NCI-H187 (cell line): Measurements from ENCODE around the gene PRR15.
"Not testable (repeated sequence)": the region's sequence is repeated elsewhere in the genome, so short reads cannot be mapped to it uniquely, and the experiment has no call there.

Source experiments
- DNase-seq, 2 experiments: peaks; one replicate each; lab custom pipeline; 2025; lab: John Stamatoyannopoulos, UW

Gene PRR15, protein sequence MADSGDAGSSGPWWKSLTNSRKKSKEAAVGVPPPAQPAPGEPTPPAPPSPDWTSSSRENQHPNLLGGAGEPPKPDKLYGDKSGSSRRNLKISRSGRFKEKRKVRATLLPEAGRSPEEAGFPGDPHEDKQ

DNA sequence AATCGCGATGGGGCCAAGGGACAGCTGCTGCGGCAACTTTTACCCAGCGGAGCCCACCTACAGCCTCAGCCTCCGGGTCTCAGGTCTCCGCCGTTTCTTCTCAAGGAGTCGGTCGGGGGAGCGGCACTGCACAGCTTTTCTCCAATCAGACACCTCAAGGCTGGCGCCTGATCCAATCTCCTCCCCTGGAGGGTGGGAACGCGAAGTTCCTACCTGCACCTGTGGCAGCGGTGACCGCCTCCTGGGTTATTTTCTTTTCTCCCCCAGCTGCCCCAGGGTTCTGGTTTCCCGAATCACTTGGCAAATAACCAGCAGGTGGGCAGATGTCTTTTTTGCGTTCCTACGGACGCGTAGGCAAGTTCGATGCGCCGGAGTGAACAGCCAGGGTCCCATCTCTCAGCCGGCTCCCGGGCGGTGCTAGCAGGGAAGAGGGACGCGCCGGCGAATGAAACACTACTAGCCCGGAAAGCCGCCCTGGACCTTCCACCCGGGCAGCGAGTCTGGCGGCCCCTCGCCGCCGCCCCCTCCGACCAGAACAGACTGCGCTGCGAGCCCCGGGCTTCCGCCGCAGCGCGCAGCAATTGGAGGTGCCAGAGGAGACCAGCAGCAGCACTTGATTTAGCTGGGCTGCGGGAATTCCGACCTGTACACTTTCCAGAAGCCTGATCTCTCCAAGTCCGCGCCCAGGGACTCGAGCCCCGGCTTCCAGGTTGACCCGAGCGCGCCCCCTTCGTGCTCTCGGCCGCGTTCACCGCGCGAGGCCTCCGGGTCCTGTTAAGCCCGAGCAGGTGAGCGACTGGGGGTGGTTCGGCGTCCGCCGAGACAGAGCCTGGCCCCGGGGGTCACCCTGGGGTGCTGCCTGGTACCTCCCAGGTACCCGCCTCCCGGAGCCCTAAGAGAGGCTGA is at the start of gene PRR15:
TSS of gene PRR15 (plus strand) at position 246 of the 906 bp plus-strand sequence. CDS start 2,495 bp downstream, outside the sequence.
- no peak for DNase-seq

DNA sequence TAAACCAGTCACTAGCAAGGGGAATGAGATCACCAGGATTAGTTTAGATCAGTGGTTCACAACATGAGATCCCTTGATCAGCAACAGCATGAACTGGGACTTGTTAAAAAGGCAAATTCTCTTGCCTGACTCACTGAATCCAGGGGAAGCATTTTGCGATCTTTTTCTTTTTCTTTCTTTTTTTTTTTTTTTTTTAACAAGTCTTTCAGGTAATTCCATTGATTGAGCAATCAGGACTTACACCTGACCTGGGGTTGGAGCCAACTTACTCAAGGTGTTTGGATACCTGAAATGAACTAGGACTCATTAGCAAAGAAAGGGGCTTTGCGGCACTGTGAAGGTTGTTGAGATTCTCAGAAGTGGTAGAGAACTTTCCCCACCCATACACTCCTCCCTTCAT is 47.1 kb upstream of the PRR15 start:
- no peak for DNase-seq

DNA sequence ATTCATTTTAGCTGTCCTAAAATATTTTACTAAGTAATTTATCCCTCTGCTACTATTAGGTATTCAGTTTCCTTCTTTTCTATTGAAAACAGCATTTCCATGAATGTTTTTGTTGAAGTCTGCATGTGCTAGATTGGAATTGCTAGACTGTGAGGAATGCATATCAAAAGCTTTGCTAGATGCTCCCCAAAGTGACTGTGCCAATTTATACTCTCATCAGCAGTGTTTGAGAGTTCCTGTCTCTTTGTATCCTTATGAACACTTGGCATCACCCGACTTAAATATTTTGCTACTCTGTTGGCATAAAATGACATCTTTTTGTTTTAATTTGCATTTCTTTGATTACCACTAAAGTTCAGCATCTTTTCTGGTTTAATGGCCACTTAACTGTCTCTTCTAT is 45.0 kb upstream of the PRR15 start:
- DNase-seq = no peak

DNA sequence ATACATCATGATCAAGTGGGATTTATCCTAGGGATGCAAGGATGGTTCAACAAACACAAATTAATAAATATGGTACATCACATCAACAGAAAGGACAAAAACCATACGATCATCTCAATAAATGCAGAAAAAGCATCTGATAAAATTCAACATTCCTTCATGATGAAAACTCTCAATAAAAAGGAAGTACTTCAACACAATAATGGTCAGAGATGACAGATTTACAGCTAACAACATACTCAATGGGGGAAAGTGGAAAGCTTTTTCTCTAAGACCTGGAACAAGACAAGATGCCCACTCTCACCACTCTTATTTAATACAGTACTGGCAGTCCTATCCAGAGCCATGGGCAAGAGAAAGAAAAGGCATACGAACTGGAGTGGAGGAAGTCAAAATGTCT is 39.9 kb upstream of the PRR15 start:
- DNase-seq = no peak

DNA sequence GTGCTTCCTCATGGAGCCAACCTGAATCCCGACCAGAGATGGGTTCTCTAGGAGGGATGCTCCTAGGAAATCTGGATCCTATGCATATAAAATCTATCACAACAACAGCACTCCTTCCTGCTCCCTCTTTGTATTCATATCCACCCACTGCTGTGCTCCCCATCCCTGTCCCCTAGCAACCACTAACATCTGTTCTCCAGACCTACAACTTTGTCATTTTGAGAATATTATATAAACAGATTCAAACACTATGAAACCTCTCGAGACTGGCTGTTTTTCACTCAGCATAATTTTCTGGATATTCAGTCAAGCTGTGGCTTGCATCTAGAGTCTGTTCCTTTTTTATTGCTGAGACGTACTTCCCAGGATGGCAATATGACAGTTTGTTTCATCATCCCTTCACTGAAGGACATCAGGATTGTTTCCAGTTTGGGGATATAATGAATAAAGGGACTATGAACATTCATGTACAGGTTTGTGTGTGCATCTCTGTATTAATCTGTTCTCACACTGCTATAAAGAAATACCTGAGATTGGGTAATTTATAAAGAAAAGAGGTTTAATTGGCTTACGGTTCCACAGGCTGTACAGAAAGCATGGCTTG is 36.0 kb upstream of the PRR15 start:
- no peak for DNase-seq

DNA sequence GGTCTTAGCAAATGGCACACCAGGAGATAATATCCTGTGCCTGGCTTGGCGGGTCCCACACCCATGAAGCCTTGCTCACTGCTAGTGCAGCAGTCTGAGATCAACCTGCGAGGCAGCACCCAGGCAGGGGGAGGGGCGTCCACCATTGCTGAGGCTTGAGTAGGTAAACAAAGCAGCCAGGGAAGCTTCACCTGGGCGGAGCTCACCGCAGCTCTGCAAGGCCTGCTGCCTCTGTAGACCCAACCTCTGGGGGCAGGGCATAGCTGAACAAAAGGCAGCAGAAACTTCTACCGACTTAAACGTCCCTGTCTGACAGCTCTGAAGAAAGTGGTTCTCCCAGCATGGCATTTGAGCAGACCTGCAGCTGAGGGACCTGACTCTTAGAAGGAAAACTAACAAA is 35.1 kb upstream of the PRR15 start:
- DNase-seq = not testable (repeated sequence)

DNA sequence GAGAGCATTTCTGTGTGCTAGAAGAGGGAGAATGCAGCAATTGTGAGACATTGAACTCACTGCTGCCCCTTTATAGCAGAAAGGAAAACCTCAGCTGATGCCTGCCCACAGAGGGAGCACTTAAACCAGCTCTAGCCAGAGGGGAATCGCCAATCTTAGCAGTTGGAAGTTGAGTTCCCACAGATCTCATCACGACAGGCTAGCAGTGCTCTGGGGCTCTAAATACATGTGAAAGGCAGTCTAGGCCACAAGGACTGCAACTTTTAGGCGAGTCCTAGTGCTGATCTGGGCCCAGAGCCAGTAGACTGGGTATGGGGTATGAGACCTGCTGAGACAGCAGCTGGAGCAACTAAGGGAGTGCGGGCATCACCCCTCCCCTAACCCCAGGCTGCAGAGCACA is 25.2 kb upstream of the PRR15 start:
- DNase-seq = no peak

DNA sequence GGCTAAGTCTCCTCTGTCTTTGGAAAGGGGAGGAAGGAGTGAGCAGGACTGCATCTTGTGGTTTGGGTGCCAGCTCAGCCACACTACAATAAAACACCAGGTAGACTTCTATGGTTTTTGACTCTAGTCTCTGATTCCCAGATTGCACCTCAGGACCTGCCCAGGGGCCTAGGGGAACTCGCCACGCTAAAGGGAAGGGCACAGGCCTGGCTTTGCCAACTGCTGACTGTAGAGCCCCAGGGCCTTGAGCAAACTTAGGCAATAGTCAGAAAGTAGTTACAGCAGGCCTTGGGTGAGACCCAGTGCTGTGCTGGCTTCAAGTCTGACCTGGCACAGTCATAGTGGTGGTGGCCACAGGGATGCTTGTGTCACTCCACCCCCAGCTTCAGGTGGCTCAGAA is 24.2 kb upstream of the PRR15 start:
- DNase-seq = no peak

DNA sequence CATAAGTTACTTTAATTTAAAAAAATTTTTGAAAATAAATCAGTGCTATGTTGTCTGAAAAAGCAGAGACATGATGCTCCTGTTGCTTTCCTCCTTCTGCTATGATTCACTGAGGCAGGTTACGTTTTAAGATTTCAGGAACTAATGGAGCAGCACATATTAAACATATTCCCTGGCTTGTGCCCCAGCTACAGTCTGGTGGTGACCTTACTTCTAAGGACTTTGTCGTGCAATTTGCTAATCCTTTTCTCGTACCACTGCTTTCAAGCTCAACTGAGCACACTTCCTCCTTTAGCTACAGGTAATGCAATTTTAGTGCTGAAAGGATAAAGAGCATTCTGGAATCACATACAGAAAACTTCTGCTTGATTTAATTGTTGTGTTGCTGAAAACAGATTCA is 16.2 kb upstream of the PRR15 start:
- no peak for DNase-seq

DNA sequence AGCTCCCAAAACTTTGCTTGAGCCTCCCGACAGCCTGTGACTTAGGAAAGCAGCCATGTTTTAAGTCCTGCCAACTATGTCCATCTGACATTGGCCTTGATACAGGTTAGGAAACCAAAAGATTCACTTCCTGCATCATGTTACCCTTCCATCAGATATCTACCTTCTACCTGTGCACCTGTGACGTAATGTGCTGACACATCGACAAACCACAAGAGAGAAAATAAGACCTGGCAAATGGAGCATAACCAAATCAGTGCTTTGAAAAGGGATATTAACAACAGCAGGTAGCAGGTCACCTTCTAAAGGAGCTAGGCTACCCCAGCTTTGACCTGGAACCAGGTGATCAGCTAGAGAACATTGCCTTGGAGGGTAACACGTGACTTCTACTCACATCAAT is 14.8 kb upstream of the PRR15 start:
- no peak for DNase-seq

DNA sequence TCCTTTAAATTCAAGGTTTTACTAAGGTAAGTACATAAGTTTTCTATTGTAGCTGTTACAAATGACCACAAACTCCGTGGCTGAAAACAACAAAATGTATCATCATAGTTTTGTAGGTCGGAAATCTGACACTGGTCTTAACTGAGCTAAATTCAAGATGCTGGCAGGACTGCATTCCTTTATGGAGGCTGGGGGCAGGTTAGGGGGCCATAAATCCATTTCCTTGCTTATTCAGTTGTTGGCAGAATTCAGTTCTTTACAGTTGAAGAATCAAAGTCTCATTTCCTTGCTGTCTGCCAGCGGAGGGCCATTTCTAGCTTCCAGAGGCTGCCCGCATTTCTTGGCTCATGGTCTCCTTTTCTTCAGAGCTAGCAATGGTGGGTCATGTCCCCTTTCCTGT is 11.2 kb upstream of the PRR15 start:
- DNase-seq = no peak

DNA sequence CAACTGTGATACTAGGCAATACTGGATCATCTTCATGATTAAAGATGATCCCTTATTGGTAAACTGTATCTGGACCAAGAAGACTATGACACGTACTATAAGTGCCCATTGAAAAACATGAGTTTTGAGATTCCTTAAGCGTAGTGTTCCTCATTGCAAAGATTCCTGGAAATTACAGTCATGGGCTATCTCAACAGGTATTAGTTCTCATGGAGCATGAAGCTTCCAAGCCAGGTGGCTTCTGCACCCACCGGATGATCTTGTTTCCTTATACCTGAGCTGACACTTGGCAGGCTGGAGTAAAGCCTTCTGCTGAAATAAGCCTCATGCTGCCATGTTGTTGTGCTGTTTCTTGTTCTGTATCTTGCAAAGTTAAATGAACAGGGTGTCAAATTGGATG is 8.6 kb upstream of the PRR15 start:
- no peak for DNase-seq

DNA sequence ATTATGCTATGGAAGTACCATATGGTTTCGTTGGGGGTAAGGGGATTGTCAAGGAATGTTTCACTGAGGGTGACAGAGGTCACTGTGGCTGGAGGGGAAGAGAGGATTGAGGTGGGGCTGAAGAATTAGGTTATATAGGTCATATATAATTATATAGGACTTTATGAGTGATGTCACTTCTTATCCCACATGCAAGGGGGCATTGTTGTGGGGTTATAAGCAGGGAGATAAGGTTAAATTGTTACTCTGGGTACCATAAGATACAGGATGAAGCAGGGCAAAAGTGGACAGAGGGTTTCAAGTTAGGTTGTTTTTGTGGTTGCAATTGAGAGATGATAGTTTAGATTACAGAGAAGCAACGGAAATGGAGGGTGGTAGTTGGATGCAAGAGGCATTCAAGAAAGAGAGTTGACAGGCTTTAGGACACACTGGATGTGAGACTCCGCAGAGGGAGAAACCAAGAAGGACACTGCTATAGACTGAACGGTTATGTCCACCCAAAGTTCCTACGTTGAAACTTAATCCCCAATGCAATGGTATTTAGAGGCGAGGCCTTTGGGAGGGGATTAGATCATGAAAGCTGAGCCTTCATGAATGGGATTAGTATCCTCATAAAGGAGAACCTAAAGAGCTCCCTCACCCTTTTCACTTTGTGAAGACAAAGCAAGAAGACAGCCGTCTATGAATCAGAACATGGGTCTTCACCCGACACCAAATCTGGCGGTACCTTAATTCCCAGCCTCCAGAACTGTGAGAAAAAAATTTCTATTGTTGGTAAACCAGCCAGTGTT is 7.0 kb upstream of the PRR15 start:
- no peak for DNase-seq

DNA sequence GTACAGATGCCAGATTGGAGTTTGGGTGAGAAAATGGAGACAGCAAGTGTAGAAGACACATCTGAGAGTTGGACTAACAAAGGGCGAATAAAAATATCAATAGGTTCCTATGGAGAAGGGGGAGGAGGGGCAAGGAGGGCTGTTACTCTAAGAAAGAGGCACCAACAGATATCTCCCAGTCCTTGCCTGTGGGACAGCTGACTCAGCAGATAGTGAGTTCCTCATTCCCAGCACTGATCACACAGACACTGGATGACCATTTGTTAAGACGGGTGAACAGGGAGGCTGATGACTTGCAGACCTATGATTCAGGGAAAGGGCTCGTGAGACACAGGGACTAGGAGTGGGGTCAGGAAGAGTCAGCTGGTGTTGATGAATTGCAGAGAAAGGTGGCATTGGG is 5.7 kb upstream of the PRR15 start:
- no peak for DNase-seq

DNA sequence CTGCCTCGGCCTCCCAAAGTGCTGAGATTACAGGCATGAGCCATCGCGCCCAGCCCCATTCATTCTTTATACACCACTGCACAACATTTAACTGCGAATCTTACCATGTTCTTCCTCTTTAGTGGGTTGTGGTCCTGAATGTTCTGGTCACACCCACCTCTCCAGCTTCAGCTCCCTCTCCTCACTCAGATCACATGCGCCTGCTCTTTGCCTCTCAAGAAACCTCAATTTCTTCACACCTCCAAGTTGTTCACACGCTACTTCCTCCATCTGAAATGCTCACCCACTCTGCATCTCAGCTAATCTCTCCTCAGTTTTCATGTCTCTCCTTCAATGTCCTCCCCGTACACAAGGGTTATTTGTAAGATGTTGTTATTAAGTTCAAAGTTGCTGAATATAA is 2.4 kb upstream of the PRR15 start:
- no peak for DNase-seq

DNA sequence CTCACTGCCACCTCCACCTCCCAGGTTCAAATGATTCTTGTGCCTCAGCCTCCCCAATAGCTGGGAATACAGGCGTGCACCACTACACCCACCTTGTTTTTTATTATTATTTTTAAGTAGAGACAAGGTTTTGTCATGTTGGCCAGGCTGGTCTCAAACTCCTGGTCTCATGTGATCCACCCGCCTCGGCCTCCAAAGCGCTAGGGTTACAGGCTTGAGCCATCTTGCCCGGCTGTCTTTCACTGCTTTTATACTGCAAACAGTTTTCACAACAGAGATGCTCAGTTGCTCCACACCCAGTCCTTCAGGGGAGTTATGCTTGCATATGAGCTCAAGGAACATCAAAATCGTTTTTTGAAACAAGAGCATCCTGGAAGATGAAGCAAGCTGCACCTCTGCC is 1.3 kb upstream of the PRR15 start:
- no peak for DNase-seq

DNA sequence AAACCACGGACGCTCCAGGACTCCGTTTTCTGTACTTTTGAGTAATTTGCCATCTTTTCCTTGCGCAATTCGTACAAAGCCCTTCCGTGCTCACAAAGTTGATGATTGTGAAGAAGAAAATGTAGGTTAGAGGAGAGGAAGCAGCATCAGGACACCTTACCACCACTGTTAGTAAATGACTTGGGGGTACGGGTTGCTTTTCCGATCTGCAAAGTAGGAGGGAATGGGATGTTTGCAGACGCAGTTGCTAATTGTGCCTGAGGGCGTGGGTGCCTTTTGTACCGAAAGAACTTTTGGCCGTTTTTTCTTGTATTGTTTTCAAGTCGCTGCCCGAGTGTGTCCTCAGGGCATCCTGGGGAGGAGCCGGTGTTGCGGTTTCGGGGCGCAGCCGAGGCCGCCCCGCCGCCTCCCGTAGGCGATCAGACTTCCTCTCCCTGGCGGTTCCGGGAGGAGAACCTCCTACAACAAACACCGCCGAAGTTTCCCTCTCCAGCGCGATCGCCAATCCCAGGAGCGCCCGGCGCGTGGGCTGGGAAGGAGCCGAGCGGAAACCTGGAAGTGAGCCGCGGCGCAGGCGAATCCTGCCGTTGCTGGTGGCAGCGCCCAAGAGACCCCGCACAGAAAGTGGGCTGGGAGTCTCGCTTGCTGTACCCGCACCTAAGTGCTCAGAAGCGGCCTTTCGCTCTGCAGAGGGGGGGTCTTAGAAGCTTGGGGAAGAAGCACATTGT is 1.0 kb downstream of the PRR15 start:
- DNase-seq = no peak

DNA sequence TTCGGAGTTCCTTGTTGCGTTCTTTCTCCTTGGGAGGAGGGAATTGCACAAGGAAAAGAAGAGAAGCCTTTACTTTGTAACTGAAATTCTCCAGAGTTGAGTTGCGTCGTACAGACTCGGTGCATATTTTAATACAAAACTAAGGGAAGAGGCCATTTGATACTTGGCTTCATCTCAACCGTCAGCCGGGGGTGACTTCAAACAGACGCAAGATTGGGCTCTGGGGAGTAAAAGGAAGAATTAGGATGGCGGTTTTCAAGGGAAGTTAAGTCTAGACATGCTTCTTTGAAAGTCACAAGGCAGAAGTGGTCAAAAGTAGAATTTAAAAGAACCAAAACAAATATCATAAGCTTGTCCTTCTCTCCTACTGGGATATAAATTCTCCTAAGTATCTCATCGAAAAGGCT is 1.6 kb downstream of the PRR15 start:
- no peak for DNase-seq

DNA sequence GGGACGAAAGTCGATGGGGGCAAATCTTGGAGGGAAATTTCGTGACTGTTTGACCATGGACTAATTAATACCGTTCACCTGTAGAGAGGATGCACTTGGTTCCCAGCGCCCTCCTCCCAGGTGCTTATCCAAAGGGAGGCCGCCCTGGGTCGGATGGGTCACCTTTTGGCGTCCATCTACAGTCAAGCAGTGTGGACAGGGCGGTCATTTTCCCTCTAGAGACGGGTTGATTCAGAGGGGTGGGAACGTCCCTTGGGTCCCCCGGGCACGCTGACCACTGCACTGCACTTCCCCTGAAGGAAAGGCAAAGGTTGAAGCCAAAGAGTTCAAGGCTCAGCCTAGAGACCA is 2.0 kb downstream of the PRR15 start:
- no peak for DNase-seq

DNA sequence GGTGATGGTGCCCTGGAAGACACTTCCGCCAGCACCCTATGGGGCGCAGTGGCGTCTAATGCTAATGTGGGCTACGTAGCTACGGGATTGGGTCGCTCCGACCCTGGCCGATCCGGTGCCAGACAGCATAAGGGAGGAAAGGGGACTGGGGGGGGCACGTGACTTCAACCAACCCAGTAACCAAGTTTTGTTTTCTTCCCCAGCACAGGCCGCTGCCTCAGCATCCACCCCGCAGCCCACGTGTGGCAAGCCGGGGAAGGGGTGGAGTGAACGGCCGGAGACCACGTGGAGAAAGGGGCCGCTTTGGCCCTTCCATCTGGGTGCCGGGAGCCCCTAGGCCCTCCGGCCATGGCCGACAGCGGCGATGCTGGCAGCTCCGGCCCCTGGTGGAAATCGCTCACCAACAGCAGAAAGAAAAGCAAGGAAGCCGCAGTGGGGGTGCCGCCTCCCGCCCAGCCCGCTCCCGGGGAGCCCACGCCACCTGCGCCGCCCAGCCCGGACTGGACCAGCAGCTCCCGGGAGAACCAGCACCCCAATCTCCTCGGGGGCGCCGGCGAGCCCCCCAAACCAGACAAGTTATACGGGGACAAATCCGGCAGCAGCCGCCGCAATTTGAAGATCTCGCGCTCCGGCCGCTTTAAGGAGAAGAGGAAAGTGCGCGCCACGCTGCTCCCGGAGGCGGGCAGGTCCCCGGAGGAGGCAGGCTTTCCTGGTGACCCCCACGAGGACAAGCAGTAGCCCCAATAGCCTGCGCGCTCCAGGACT is 2.5 kb downstream of the PRR15 start:
- no peak for DNase-seq

DNA sequence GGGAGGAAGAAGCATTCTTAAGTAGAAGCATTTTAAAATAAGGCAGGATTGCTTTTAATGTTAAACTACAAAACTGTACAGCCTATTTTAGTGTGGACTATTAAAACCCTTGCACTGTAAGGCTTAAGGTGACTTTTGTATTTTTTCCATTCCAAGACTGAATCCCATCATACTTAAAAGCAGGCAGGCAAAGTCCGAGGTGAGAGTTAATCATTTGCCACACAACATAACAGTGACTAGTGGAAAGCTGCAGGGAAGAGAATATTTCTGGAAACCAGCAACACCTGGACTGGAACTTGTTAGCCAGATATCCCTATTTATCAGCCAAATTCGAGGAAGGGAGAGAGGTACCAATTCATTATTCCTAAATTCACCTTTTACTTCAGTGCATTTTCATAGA is 3.5 kb downstream of the PRR15 start:
- no peak for DNase-seq
